Activated CD8-positive, alpha-beta memory T cell treated with anti-CD3 and anti-CD28 coated beads for 36 hours (primary cell): ENCODE data around the gene LRFN4. TPM values are rescaled to one million over a fixed set of nuclear protein-coding genes. Genes with fewer than 3 reads are reported as not detected.

Experiments
- CTCF ChIA-PET: fragments of 350-600 bp; sonication (Branson Sonifier 250); formaldehyde crosslinking; loops from one replicate; lab custom pipeline; 2021; ENCODE audit warnings: antibody characterized with exemption; lab: Charles Lee
- POLR2A ChIA-PET: fragments of 350-600 bp; sonication (Branson Sonifier 250); formaldehyde crosslinking; loops from one replicate; lab custom pipeline; 2021; ENCODE audit warnings: antibody characterized with exemption; lab: Charles Lee
- total RNA-seq, 2 experiments: library from RNA; stranded (reverse); gene quantifications; one replicate each; pipeline ENCODE4 v1.2.3, GENCODE V29; 2021

The LRFN4 gene
- total RNA-seq, 2 experiments from 2014 or later: 40.5 to 42.3 TPM

- ChIA-PET CTCF (interaction anchor here (1.1 to 2.5 kb wide), 6 partner anchors 9 to 164 kb away, joined by 3 to 10 read pairs (median 6); no protein-coding TSS in a partner anchor), POLR2A (interaction anchor here (0.6 to 2.4 kb wide), 8 partner anchors 9 to 226 kb away, joined by 3 to 15 read pairs (median 6); partner anchors contain the start of gene RBM4B)
Observed at GRCh38 chr11:66842896-66843775, 13.7 kb upstream of the LRFN4 start, which contains the start of gene RCE1. RCE1 (plus strand) TSS chr11:66843441; CDS start chr11:66843456, 15 bp downstream.

GRCh38 chr11:66843776-66844495 lies 12.9 kb upstream of the LRFN4 start:
- CTCF ChIA-PET: interaction anchor here (1.6 to 2.5 kb wide), 4 partner anchors 10 to 206 kb away, joined by 3 to 10 read pairs (median 8); no protein-coding TSS in a partner anchor
- POLR2A ChIA-PET: interaction anchor here (0.6 to 2.4 kb wide), 8 partner anchors 9 to 446 kb away, joined by 3 to 15 read pairs (median 7); partner anchors contain the start of gene RBM4B

- ChIA-PET POLR2A (interaction anchor here (0.6 to 1.2 kb wide), 4 partner anchors 12 to 225 kb away, joined by 3 to 6 read pairs (median 3); no protein-coding TSS in a partner anchor), CTCF (interaction anchor here (0.5 to 2.5 kb wide), 5 partner anchors 8 to 205 kb away, joined by 3 to 8 read pairs (median 3); no protein-coding TSS in a partner anchor)
Observed at GRCh38 chr11:66844496-66845142, 12.2 kb upstream of the LRFN4 start.

GRCh38 chr11:66845143-66845875 lies 11.6 kb upstream of the LRFN4 start:
- POLR2A ChIA-PET: interaction anchor here (0.6 to 0.8 kb wide), 3 partner anchors 11 to 13 kb away, joined by 3 read pairs; no protein-coding TSS in a partner anchor
- CTCF ChIA-PET: interaction anchor here (0.5 to 2.5 kb wide), 4 partner anchors 8 to 205 kb away, joined by 3 to 8 read pairs (median 3); no protein-coding TSS in a partner anchor

GRCh38 chr11:66845876-66846212 lies 11.0 kb upstream of the LRFN4 start:
- ChIA-PET POLR2A (no interaction called here), CTCF (no interaction called here)

GRCh38 chr11:66846671-66847091 lies 10.2 kb upstream of the LRFN4 start:
- CTCF ChIA-PET: no interaction called here
- POLR2A ChIA-PET: no interaction called here

GRCh38 chr11:66847461-66848232 lies 9.2 kb upstream of the LRFN4 start:
- ChIA-PET CTCF (no interaction called here), POLR2A (no interaction called here)

GRCh38 chr11:66848671-66849500 lies 8.0 kb upstream of the LRFN4 start:
- POLR2A ChIA-PET: no interaction called here
- CTCF ChIA-PET: no interaction called here

GRCh38 chr11:66849501-66850234 lies 7.2 kb upstream of the LRFN4 start:
- ChIA-PET CTCF (interaction anchor here (0.6 kb wide), 1 partner anchor 9 kb away, joined by 3 read pairs; no protein-coding TSS in a partner anchor), POLR2A (no interaction called here)

GRCh38 chr11:66850235-66850587 lies 6.7 kb upstream of the LRFN4 start:
- POLR2A ChIA-PET: no interaction called here
- CTCF ChIA-PET: no interaction called here

GRCh38 chr11:66850588-66851238 lies 6.2 kb upstream of the LRFN4 start:
- CTCF ChIA-PET: no interaction called here
- POLR2A ChIA-PET: no interaction called here

- CTCF ChIA-PET: interaction anchor here (1.3 kb wide), 1 partner anchor 9 kb away, joined by 4 read pairs; no protein-coding TSS in a partner anchor
- POLR2A ChIA-PET: no interaction called here
Observed at GRCh38 chr11:66851239-66851596, 5.6 kb upstream of the LRFN4 start.

GRCh38 chr11:66851698-66852465 lies 5.0 kb upstream of the LRFN4 start:
- POLR2A ChIA-PET: interaction anchor here (1.1 kb wide), 1 partner anchor 8 kb away, joined by 13 read pairs; the partner anchor contains the start of gene RCE1
- CTCF ChIA-PET: interaction anchor here (1.3 to 2.0 kb wide), 2 partner anchors 10 to 18 kb away, joined by 4 read pairs; no protein-coding TSS in a partner anchor

- POLR2A ChIA-PET: interaction anchor here (1.1 kb wide), 1 partner anchor 9 kb away, joined by 13 read pairs; the partner anchor contains the start of gene RCE1
- CTCF ChIA-PET: interaction anchor here (1.3 to 2.0 kb wide), 2 partner anchors 11 to 18 kb away, joined by 4 read pairs; no protein-coding TSS in a partner anchor
Observed at GRCh38 chr11:66852466-66853241, 4.2 kb upstream of the LRFN4 start.
